PC-9 (cell line): ENCODE results near the gene SNAP91.

ENCODE experiments used
- EZH2 ChIP-seq: fragments of 200-600 bp; sonication (generic); IDR thresholded peaks from 2 replicates; pipeline ENCODE4 v1.8.0; 2017; ENCODE audit warnings: antibody characterized with exemption, low read depth
- TF ChIP-seq, protein P1 (sequence below): fragments of 200-600 bp; sonication (generic); conservative IDR thresholded peaks from 2 replicates; pipeline ENCODE4 v1.6.1; 2017; ENCODE audit warnings: mixed run types, antibody characterized with exemption, mild to moderate bottlenecking, moderate library complexity

DNA sequence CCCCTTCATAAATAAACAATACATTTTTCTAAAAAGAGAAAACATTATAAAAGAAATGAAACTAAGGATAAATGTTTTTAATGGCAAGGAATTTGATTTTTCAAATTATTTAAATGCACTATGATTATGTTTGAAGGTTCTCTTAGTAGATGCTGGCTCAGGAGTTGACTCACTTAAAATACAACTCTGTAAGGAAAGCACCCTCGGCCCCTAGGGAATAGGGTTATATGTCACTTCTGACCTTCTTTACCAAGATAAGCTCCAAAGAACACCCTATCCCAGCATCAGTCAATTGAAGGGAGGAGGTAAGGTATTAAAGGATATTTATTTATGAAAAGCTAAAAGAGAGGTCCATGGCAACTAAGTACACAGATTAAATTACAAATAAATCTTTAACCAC lies 6.8 kb downstream of the SNAP91 start:
- TF ChIP-seq, protein P1, sequence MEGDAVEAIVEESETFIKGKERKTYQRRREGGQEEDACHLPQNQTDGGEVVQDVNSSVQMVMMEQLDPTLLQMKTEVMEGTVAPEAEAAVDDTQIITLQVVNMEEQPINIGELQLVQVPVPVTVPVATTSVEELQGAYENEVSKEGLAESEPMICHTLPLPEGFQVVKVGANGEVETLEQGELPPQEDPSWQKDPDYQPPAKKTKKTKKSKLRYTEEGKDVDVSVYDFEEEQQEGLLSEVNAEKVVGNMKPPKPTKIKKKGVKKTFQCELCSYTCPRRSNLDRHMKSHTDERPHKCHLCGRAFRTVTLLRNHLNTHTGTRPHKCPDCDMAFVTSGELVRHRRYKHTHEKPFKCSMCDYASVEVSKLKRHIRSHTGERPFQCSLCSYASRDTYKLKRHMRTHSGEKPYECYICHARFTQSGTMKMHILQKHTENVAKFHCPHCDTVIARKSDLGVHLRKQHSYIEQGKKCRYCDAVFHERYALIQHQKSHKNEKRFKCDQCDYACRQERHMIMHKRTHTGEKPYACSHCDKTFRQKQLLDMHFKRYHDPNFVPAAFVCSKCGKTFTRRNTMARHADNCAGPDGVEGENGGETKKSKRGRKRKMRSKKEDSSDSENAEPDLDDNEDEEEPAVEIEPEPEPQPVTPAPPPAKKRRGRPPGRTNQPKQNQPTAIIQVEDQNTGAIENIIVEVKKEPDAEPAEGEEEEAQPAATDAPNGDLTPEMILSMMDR, result no peak
- TF ChIP-seq EZH2, result no peak
